HG03060 (cell line): ENCODE results near the gene AUTS2.

ENCODE experiments used
- ATAC-seq: cut with Tn5 transposase; IDR thresholded peaks from one replicate; pipeline ENCODE4 v1.9.1; 2021; ENCODE audit warnings: low read depth, moderate number of reproducible peaks; ENCODE audit not compliant: unreplicated experiment

The AUTS2 gene

GRCh38 chr7:70135656-70136055 lies 537.4 kb downstream of the AUTS2 start:
- no peak for ATAC-seq

GRCh38 chr7:70137126-70137525 lies 538.9 kb downstream of the AUTS2 start:
- no peak for ATAC-seq

- no peak for ATAC-seq
Measured at GRCh38 chr7:70142247-70142932, 544.1 kb downstream of the AUTS2 start.

- no peak for ATAC-seq
Measured at GRCh38 chr7:70143075-70144044, 545.1 kb downstream of the AUTS2 start.

- no peak for ATAC-seq
Measured at GRCh38 chr7:70148997-70149396, 550.7 kb downstream of the AUTS2 start.

GRCh38 chr7:70152313-70152712 lies 554.0 kb downstream of the AUTS2 start:
- no peak for ATAC-seq

GRCh38 chr7:70153933-70154332 lies 555.7 kb downstream of the AUTS2 start:
- no peak for ATAC-seq

GRCh38 chr7:70154521-70155180 lies 556.4 kb downstream of the AUTS2 start:
- no peak for ATAC-seq

GRCh38 chr7:70156057-70156456 lies 557.8 kb downstream of the AUTS2 start:
- ATAC-seq = no peak

GRCh38 chr7:70159121-70159520 lies 560.8 kb downstream of the AUTS2 start:
- ATAC-seq = no peak

GRCh38 chr7:70165477-70166170 lies 567.3 kb downstream of the AUTS2 start:
- ATAC-seq = no peak

GRCh38 chr7:70171369-70171920 lies 573.2 kb downstream of the AUTS2 start:
- ATAC-seq = no peak

GRCh38 chr7:70177166-70177565 lies 578.9 kb downstream of the AUTS2 start:
- ATAC-seq = no peak

GRCh38 chr7:70178211-70178610 lies 579.9 kb downstream of the AUTS2 start:
- ATAC-seq = no peak

- ATAC-seq = no peak
Measured at GRCh38 chr7:70178787-70179186, 580.5 kb downstream of the AUTS2 start.

GRCh38 chr7:70182521-70182920 lies 584.2 kb downstream of the AUTS2 start:
- ATAC-seq = no peak

- ATAC-seq = no peak
Measured at GRCh38 chr7:70183278-70183677, 585.0 kb downstream of the AUTS2 start.

- ATAC-seq = no peak
Measured at GRCh38 chr7:70188901-70189650, 590.8 kb downstream of the AUTS2 start.

GRCh38 chr7:70189776-70190175 lies 591.5 kb downstream of the AUTS2 start:
- no peak for ATAC-seq

- ATAC-seq = no peak
Measured at GRCh38 chr7:70190281-70190680, 592.0 kb downstream of the AUTS2 start.
